PC-9 (cell line): ENCODE data around the gene SCAMP1.

Source experiments
- EZH2 ChIP-seq: fragments of 200-600 bp; sonication (generic); IDR thresholded peaks from 2 replicates; pipeline ENCODE4 v1.8.0; 2017; ENCODE audit warnings: antibody characterized with exemption, low read depth
- TF ChIP-seq, protein P1 (sequence below): fragments of 200-600 bp; sonication (generic); conservative IDR thresholded peaks from 2 replicates; pipeline ENCODE4 v1.6.1; 2017; ENCODE audit warnings: mixed run types, antibody characterized with exemption, mild to moderate bottlenecking, moderate library complexity

GRCh38 chr5:78376315-78376714 lies 15.9 kb downstream of the SCAMP1 start:
- no peak for TF ChIP-seq EZH2
- TF ChIP-seq, protein P1, sequence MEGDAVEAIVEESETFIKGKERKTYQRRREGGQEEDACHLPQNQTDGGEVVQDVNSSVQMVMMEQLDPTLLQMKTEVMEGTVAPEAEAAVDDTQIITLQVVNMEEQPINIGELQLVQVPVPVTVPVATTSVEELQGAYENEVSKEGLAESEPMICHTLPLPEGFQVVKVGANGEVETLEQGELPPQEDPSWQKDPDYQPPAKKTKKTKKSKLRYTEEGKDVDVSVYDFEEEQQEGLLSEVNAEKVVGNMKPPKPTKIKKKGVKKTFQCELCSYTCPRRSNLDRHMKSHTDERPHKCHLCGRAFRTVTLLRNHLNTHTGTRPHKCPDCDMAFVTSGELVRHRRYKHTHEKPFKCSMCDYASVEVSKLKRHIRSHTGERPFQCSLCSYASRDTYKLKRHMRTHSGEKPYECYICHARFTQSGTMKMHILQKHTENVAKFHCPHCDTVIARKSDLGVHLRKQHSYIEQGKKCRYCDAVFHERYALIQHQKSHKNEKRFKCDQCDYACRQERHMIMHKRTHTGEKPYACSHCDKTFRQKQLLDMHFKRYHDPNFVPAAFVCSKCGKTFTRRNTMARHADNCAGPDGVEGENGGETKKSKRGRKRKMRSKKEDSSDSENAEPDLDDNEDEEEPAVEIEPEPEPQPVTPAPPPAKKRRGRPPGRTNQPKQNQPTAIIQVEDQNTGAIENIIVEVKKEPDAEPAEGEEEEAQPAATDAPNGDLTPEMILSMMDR = no peak
